IMR-90 (cell line): ENCODE measurements around the gene ZC3H12D.

Source experiments
- POLR2A ChIP-seq: IDR thresholded peaks from 2 replicates; pipeline ENCODE4 v1.6.1; 2012; ENCODE audit warnings: mild to moderate bottlenecking, low read depth, low read length
- TF ChIP-seq, protein P1 (sequence below): conservative IDR thresholded peaks from 2 replicates; pipeline ENCODE4 v1.5.1; 2012; ENCODE audit warnings: mild to moderate bottlenecking, low read depth, low read length, improper control_type of control experiment

DNA sequence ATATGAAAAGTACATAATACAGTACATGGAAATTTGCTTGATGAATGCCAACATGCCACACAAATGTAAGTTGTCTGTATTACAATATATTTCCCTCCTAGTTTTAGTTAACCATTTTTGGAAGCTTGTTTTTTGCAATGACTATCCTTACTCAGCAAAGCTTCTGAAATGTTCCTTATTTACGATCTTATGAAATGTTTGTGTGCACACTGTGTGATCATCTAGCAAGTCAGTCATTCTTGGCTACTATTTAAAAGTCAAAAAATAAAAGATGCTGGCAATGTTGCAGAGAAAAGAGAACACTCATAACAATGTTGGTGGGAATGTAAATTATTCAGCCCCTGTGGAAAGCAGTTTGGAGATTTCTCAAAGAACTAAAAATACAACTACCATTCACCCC is 50.9 kb downstream of the ZC3H12D start:
- TF ChIP-seq, protein P1, sequence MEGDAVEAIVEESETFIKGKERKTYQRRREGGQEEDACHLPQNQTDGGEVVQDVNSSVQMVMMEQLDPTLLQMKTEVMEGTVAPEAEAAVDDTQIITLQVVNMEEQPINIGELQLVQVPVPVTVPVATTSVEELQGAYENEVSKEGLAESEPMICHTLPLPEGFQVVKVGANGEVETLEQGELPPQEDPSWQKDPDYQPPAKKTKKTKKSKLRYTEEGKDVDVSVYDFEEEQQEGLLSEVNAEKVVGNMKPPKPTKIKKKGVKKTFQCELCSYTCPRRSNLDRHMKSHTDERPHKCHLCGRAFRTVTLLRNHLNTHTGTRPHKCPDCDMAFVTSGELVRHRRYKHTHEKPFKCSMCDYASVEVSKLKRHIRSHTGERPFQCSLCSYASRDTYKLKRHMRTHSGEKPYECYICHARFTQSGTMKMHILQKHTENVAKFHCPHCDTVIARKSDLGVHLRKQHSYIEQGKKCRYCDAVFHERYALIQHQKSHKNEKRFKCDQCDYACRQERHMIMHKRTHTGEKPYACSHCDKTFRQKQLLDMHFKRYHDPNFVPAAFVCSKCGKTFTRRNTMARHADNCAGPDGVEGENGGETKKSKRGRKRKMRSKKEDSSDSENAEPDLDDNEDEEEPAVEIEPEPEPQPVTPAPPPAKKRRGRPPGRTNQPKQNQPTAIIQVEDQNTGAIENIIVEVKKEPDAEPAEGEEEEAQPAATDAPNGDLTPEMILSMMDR, result no peak
- no peak for TF ChIP-seq POLR2A
